IPS-NIHi7 (cell line): Measurements from ENCODE around the gene ADGRD2.

Experiments used
- DNase-seq: peaks from one replicate; pipeline ENCODE4 v3.0.0; 2012; ENCODE audit warnings: mixed read lengths; ENCODE audit errors: extremely low spot score

Gene ADGRD2

GRCh38 chr9:124457079-124457886, 7.0 kb downstream of the ADGRD2 start:
- no peak for DNase-seq

DNA sequence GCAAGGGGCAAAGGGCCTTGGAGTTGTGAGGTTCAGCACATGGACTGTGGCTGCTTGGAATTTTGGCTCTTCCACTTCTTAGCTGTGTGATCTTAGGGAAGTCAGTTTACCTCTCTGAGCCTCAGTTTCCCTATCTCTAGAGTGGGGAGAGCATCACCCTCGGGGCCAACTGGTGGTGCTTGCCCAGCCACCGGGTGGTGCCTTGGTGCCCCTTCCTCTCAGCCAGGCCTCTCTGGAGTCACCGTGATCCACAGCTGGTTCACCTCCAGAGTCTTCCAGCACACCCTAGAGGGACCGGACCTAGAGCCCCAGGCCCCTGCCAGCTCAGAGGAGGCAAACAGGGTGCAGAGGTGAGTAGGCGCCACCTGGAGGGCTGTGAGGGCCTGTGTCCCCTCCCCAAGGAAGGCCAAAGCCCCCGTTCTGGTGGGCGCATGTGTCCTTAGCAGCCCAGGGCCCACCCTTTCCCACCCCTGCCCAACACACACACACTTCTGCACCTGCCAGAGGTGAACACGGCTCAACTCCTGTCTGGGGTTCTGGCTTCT, 7.7 kb downstream of the ADGRD2 start:
- DNase-seq, result no peak

GRCh38 chr9:124458441-124458840, 8.2 kb downstream of the ADGRD2 start:
- DNase-seq, result no peak

DNA sequence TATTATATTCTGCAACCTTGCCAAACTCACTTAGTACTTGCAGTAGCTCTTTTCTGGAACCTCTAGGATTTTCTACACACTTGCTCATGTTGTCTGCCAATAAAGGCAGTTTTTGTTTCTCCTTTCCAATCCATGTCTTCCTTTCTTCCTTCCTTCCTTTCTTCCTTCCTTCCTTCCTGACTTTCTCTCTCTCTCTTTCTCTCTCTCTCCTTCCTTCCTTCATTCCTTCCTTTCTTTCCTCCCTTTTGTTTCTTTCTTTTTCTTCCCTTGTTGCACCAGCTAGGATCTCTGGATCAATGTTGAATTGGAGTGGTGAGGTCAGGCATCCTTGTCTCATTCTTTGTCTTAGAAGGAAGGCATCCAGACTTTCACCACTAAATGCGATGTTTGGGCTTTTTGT, 12.5 kb downstream of the ADGRD2 start:
- no peak for DNase-seq

- DNase-seq, result no peak
Measured at GRCh38 chr9:124465736-124466135, 15.5 kb downstream of the ADGRD2 start.

- DNase-seq, result no peak
Measured at GRCh38 chr9:124467410-124468060, 17.3 kb downstream of the ADGRD2 start.

DNA sequence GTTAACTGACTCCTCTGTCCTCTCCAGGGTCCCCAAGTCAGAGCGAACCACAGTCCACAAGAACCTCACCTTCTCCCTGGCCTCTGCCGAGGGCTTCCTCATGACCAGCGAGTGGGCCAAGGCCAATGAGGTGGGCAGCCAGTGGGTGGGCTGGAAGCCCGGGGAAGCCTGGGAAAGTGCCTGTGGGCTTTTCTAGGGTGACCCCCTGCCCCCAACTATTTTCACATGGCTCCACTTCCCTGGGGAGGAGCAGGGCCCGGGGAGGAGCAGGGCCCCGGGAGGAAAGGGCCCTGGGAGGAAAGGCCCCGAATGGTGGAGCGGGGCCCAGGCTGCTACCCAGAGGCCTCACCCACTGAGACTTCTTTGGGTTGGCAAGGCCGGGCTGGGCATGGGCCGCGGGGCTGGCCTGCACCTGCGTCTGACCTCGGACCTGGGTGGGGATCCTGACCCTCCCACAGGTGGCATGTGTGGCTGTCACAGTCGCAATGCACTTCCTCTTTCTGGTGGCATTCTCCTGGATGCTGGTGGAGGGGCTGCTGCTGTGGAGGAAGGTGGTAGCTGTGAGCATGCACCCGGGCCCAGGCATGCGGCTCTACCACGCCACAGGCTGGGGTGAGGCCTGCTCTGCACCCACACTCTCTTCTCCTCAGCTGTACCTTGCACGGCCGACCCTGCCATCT, 17.9 kb downstream of the ADGRD2 start:
- no peak for DNase-seq

DNA sequence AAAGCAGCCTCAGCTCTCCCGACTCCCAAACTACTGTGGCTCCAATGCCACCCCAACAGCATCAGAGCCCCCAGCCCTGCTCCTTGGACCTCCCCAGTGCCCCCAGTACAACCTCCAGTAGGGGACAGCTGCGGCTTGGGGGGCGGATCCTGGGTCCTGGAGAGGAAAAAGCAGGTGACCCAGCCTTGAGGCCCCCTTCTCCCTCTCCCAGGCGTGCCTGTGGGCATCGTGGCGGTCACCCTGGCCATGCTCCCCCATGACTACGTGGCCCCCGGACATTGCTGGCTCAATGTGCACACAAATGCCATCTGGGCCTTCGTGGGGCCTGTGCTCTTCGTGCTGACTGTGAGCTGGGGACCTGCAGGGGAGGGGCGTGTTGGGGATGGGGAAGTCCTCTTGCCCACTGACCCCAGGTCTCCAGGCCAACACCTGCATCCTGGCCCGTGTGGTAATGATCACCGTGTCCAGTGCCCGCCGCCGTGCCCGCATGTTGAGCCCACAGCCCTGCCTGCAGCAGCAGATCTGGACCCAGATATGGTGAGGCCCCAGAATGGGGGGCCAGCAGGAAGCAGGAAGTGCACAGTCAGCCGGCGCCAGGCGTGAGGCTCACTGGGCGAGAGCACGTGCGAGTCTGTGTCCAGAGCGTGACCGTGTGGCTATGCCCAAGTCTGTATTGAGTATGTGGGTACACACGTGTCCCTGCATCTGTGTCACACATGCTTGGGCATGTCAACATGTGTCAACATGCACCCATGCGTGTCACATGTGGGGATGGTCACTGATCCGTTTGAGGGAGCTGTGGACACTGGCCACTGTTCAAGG, 19.0 kb downstream of the ADGRD2 start:
- DNase-seq, result no peak

DNA sequence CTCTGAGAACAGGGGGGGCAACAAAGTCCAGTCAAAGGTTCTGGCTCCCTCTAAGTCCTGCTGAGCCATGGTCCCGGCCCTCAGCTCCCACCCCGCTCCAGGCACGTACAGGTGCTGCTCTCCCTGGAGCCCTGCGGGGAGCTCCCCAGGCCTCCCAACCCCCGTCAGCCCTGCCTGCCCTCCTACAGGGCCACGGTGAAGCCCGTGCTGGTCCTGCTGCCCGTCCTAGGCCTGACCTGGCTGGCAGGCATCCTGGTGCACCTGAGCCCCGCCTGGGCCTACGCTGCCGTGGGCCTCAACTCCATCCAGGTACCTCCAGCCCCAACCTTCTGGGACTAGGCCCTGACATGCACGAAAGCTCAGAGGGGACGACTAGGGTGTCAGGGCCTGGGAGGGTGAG, 20.1 kb downstream of the ADGRD2 start:
- DNase-seq, result no peak

GRCh38 chr9:124470726-124471125, 20.5 kb downstream of the ADGRD2 start:
- DNase-seq, result no peak

- no peak for DNase-seq
Measured at GRCh38 chr9:124471761-124472160, 21.5 kb downstream of the ADGRD2 start.

DNA sequence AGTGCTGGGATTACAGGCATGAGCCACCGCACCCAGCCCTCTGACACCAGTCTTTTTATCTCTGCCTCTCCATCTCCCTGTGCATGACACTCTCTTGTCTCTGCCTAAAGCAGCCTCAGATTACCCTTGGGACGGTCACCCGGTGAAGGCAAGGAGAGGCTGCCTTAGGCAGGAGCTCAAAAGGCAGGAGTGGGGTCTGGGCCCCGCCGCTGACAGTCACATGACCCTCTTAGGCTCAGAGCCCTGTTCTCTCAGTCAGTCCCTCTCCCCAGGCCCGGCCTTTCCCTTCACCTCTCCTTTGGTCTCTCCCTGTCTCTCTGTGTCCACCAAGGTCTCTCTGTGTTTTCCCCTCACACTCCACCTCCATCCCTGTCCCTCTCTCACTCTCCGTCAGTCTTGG, 22.5 kb downstream of the ADGRD2 start:
- DNase-seq, result no peak

DNA sequence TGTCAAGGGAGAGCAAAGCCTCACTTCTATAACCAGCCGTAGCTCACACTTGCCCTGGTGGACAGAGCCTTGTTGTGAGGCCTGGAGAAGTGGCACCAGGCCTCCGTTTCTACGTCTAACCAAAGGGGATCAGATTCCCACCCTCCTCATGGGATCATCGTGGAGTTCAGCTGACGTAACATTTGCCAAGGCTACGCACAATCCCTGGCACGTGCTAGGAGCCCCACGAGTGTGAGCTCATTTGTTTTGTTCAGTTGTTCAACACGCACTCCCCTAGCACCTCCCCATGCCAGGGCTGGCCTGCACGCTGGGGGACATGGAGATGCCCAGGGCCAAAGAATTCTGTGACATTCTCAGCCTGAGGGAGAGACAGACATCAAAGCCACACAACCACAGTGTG, 23.1 kb downstream of the ADGRD2 start:
- no peak for DNase-seq

GRCh38 chr9:124474151-124474550, 23.9 kb downstream of the ADGRD2 start:
- no peak for DNase-seq

- peak; percentile 76 for DNase-seq
Measured at GRCh38 chr9:124475158-124475867, 25.1 kb downstream of the ADGRD2 start.

DNA sequence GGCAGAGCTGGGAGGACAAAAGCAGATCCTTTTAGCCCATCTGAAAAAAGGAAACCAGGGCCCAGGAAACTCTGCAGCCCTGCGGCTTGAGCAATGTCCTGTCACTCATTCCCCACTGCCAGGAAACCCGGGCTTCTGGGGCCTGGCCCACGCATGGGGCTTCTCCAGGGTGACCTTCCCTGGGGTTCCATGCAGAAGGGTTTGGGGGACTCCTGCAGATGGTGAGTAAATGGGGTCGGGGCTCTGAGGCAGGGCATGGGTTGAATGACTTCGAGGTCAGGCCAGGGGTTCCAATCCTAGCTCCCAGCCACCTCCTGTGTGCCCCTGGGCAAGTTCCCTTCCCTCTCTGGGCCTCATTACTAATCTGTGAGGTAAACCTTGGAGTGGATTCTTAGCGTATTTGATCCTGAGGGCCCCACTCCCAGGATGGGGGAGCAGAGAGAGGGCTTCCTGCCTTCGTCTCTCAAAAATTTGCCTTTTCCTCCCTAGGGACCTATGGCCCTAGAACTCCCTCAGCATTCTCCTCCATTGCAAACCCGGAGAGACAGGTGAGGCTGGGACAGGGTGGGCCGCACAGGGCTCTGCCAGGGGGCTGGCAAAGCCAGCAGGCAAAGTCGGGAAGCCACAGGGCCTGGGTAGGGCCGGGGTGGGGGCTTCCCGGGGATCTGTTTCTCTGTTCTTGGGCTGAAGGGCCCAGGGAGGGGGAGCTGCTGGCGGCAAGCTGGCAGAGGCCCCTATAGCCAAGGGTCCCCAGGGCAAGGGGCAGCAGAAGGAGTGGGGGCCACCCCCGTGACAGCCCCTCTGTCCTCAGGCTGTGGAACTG, 25.8 kb downstream of the ADGRD2 start:
- DNase-seq, result no peak

- peak; percentile 56 for DNase-seq
Measured at GRCh38 chr9:124477211-124477647, 27.0 kb downstream of the ADGRD2 start.

DNA sequence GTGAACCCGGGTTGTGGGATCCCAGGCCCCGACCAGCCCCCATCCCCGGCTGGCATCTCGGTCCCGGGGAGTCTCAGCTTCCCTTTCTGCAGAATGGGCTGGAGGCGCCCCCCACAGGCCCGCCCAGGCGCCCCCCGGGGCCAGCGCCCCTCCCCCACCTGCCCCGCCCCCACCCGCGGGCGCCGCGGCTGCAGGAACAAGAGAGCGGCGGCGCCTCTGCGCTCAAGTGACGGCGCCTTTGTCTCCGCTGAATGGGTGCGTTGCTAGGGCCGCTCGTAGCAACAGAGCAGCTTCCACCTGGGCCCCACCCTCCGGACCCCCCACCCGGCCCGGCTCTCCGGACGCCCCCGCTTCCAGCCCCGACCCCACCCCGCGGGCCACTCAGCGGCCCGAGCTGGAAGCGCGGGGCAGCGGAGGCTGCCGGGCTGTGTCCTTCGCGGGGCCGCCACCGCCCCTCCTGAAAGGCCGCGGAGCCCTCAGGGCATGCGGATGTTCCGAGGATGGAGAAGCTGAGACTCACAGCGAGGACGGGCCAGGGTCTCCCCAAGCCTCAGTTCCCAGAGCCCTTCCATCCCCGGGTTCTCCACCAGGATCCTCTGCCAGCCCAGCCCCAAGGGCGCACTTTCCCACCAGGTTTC, 27.5 kb downstream of the ADGRD2 start:
- DNase-seq, result peak; percentile 61

GRCh38 chr9:124478354-124478753, 28.1 kb downstream of the ADGRD2 start:
- DNase-seq, result no peak

GRCh38 chr9:124479371-124479770, 29.1 kb downstream of the ADGRD2 start:
- no peak for DNase-seq
